IPS-18c (cell line): Measurements from ENCODE around the gene ZC3HAV1.
"Not testable (repeated sequence)": the region's sequence is repeated elsewhere in the genome, so short reads cannot be mapped to it uniquely, and the experiment has no call there.

Experiments used
- H3K4me3 ChIP-seq: 2 replicates; pipeline ENCODE4 v1.7.0; 2013; ENCODE audit warnings: low read depth, mild to moderate bottlenecking, low read length, moderate library complexity; ENCODE audit not compliant: insufficient read depth
- H3K9me3 ChIP-seq: one replicate; pipeline ENCODE4 v1.6.1; 2013; ENCODE audit warnings: mild to moderate bottlenecking, low read length, moderate library complexity; ENCODE audit not compliant: control insufficient read depth, insufficient read depth

ZC3HAV1 gene

GRCh38 chr7:139044813-139045794, 64.4 kb downstream of the ZC3HAV1 start:
- H3K4me3 ChIP-seq = no peak overlapping the region
- no peaks in the 10 kb centered on the region for H3K9me3 ChIP-seq

- H3K4me3 ChIP-seq = no peak overlapping the region
- no peaks in the 10 kb centered on the region for H3K9me3 ChIP-seq
Observed at GRCh38 chr7:139043823-139044812, 65.4 kb downstream of the ZC3HAV1 start.

- no peaks in the 10 kb centered on the region for H3K9me3 ChIP-seq
- no peak overlapping the region for H3K4me3 ChIP-seq
Observed at GRCh38 chr7:139041378-139042085, 68.0 kb downstream of the ZC3HAV1 start.

GRCh38 chr7:139038691-139039090, 70.8 kb downstream of the ZC3HAV1 start:
- Histone ChIP-seq H3K9me3 (no peaks in the 10 kb centered on the region), H3K4me3 (no peak overlapping the region)

GRCh38 chr7:139036901-139037300, 72.6 kb downstream of the ZC3HAV1 start:
- Histone ChIP-seq H3K9me3 (no peaks in the 10 kb centered on the region), H3K4me3 (no peak overlapping the region)

- Histone ChIP-seq H3K9me3 (no peaks in the 10 kb centered on the region), H3K4me3 (peak within 1 kb of the TSS; percentile 62)
Observed at GRCh38 chr7:139035586-139036353, 73.8 kb downstream of the ZC3HAV1 start, which contains the start of gene ZC3HAV1L. TSS of gene ZC3HAV1L (minus strand) at chr7:139036042. CDS start at chr7:139036017, 25 bp downstream.

- Histone ChIP-seq H3K4me3 (peak overlapping the region; percentile 62), H3K9me3 (no peaks in the 10 kb centered on the region)
Observed at GRCh38 chr7:139034855-139035585, 74.5 kb downstream of the ZC3HAV1 start.

GRCh38 chr7:139034336-139034735, 75.2 kb downstream of the ZC3HAV1 start:
- H3K4me3 ChIP-seq = no peak overlapping the region
- H3K9me3 ChIP-seq = no peaks in the 10 kb centered on the region

- Histone ChIP-seq H3K4me3 (no peak overlapping the region), H3K9me3 (no peaks in the 10 kb centered on the region)
Observed at GRCh38 chr7:139033346-139034114, 76.0 kb downstream of the ZC3HAV1 start.

- no peak overlapping the region for H3K4me3 ChIP-seq
- H3K9me3 ChIP-seq = no peaks in the 10 kb centered on the region
Observed at GRCh38 chr7:139032473-139032872, 77.0 kb downstream of the ZC3HAV1 start.

- H3K4me3 ChIP-seq = no peak overlapping the region
- no peaks in the 10 kb centered on the region for H3K9me3 ChIP-seq
Observed at GRCh38 chr7:139029353-139029752, 80.2 kb downstream of the ZC3HAV1 start.

GRCh38 chr7:139026551-139026950, 83.0 kb downstream of the ZC3HAV1 start:
- H3K4me3 ChIP-seq = no peak overlapping the region
- no peaks in the 10 kb centered on the region for H3K9me3 ChIP-seq

GRCh38 chr7:139025861-139026260, 83.7 kb downstream of the ZC3HAV1 start:
- not testable (repeated sequence) for H3K4me3 ChIP-seq, H3K9me3 ChIP-seq

- H3K9me3 ChIP-seq = no peaks in the 10 kb centered on the region
- no peak overlapping the region for H3K4me3 ChIP-seq
Observed at GRCh38 chr7:139023076-139023475, 86.4 kb downstream of the ZC3HAV1 start.

- Histone ChIP-seq H3K4me3 (no peak overlapping the region), H3K9me3 (no peaks in the 10 kb centered on the region)
Observed at GRCh38 chr7:139022286-139022685, 87.2 kb downstream of the ZC3HAV1 start.
